CD4-positive, alpha-beta T cell (primary cell): Measurements from ENCODE around the gene NRXN2. TPM values are rescaled to one million over a fixed set of nuclear protein-coding genes. Genes with fewer than 3 reads are reported as not detected.

ENCODE experiments used
- ATAC-seq: fragments of 200-7000 bp; cut with Tn5 transposase; one replicate; pipeline ENCODE4 v1.10.0; 2022; ENCODE audit warnings: mild to moderate bottlenecking; ENCODE audit not compliant: poor library complexity
- CTCF ChIA-PET: fragments of 350-600 bp; sonication (Branson Sonifier 250); formaldehyde crosslinking; loops from one replicate; lab custom pipeline; 2021; ENCODE audit warnings: antibody characterized with exemption, inconsistent platforms; lab: Charles Lee
- POLR2A ChIA-PET: fragments of 350-600 bp; sonication (Branson Sonifier 250); formaldehyde crosslinking; loops from one replicate; lab custom pipeline; 2021; ENCODE audit warnings: antibody characterized with exemption, inconsistent platforms; lab: Charles Lee
- DNase-seq, 14 experiments: peaks; one replicate each; pipeline ENCODE4 v3.0.0-alpha.2; 2013 to 2020; ENCODE audit warnings: mixed read lengths in 2 of 14
- H3K27ac ChIP-seq, 2 donors: one replicate each; pipeline versions ENCODE4 v1.5.1 to v1.7.0; 2013; ENCODE audit warnings: low read length in 2 of 2, low read depth in 1 of 2, mild to moderate bottlenecking in 1 of 2
- H3K27me3 ChIP-seq, 2 experiments: 1 replicate in 1 of 2; 2 replicates in 1 of 2; pipeline versions ENCODE4 v1.6.1 to v1.7.0; 2013; ENCODE audit warnings: low read length in 2 of 2, control low read depth in 1 of 2, mild to moderate bottlenecking in 1 of 2, moderate library complexity in 1 of 2; ENCODE audit not compliant: insufficient read depth in 2 of 2, control insufficient read depth in 1 of 2
- H3K36me3 ChIP-seq: one replicate; pipeline ENCODE4 v1.6.1; 2013; ENCODE audit warnings: low read length, control low read depth; ENCODE audit not compliant: insufficient read depth
- H3K4me1 ChIP-seq: one replicate; pipeline ENCODE4 v1.6.1; 2013; ENCODE audit warnings: low read length, control low read depth; ENCODE audit not compliant: insufficient read depth
- H3K4me3 ChIP-seq: one replicate; pipeline ENCODE4 v1.5.1; 2013; ENCODE audit warnings: mild to moderate bottlenecking, low read length, moderate library complexity
- H3K9me3 ChIP-seq, 2 experiments: 1 replicate in 1 of 2; 2 replicates in 1 of 2; pipeline versions ENCODE4 v1.6.1 to v1.7.0; 2013; ENCODE audit warnings: low read length in 2 of 2, mild to moderate bottlenecking in 2 of 2, control low read depth in 1 of 2, moderate library complexity in 1 of 2; ENCODE audit not compliant: control insufficient read depth in 1 of 2, insufficient read depth in 1 of 2
- H3K27ac Mint-ChIP-seq: one replicate; pipeline ENCODE4 v1.8.0; 2020; ENCODE audit warnings: mixed read lengths
- H3K27me3 Mint-ChIP-seq: one replicate; pipeline ENCODE4 v1.8.0; 2021; ENCODE audit warnings: mixed read lengths
- H3K36me3 Mint-ChIP-seq: one replicate; pipeline ENCODE4 v1.8.0; 2021; ENCODE audit warnings: low read depth, mixed read lengths
- H3K4me1 Mint-ChIP-seq: one replicate; pipeline ENCODE4 v1.8.0; 2021; ENCODE audit warnings: low read depth, mixed read lengths
- H3K4me3 Mint-ChIP-seq: one replicate; pipeline ENCODE4 v1.8.0; 2020; ENCODE audit warnings: mild to moderate bottlenecking, mixed read lengths
- H3K9me3 Mint-ChIP-seq: one replicate; pipeline ENCODE4 v1.8.0; 2020; ENCODE audit warnings: mixed read lengths
- CTCF ChIP-seq: fragments of 200-600 bp; IDR thresholded peaks from one replicate; pipeline ENCODE4 v1.8.0; 2022; ENCODE audit warnings: antibody characterized with exemption, mild to moderate bottlenecking
- intact Hi-C, 2 experiments: fragments of 100-400 bp; cut with DNase I in 1 of 2; cut with micrococcal nuclease in 1 of 2; formaldehyde crosslinking; loops; one replicate each; pipeline versions ENCODE4 v1.15.1 to v1.9.0; 2023 to 2025; cut with DNase I, micrococcal nuclease
- total RNA-seq, 174 experiments: library from RNA in 2 of 174; stranded (reverse) in 2 of 174; gene quantifications; one replicate each; pipeline ENCODE4 v1.2.3 and lab custom pipeline; 2021 to 2026

NRXN2 gene
- total RNA-seq, 2 experiments from 2014 or later, result 0.05 to 0.31 TPM

- Mint-ChIP-seq H3K9me3 (no peaks in the 10 kb centered on the region), H3K4me3 (no peak overlapping the region), H3K36me3 (peaks cover 89% of the 10 kb centered on the region), H3K4me1 (peaks cover 38% of the 10 kb centered on the region), H3K27me3 (no peaks in the 10 kb centered on the region), H3K27ac (peak overlapping the region; percentile 69)
- POLR2A ChIA-PET, result interaction anchor here (1.1 to 2.8 kb wide), 3 partner anchors 8 to 43 kb away, joined by 5 to 16 read pairs (median 6); partner anchors contain the start of genes PYGM, RASGRP2 and SF1
- Histone ChIP-seq H3K27ac (peak overlapping the region in 1 of 2 donors; percentile 41), H3K27me3 (no peaks in the 10 kb centered on the region), H3K4me3 (no peak overlapping the region), H3K36me3 (peaks cover 90% of the 10 kb centered on the region), H3K4me1 (peaks cover 38% of the 10 kb centered on the region), H3K9me3 (no peaks in the 10 kb centered on the region)
- intact Hi-C loops, result no loop called here
- CTCF ChIA-PET, result no interaction called here
- TF ChIP-seq CTCF, result no peak
- no peak for ATAC-seq
- no peak for DNase-seq
Observed at GRCh38 chr11:64735725-64736259, 12.8 kb upstream of the NRXN2 start.

- peaks cover 30% of the 10 kb centered on the region for H3K4me1 ChIP-seq
- peaks cover 90% of the 10 kb centered on the region for H3K36me3 ChIP-seq
- Mint-ChIP-seq H3K9me3 (no peaks in the 10 kb centered on the region), H3K27ac (peak overlapping the region; percentile 5), H3K36me3 (peaks cover 89% of the 10 kb centered on the region), H3K4me3 (no peak overlapping the region), H3K27me3 (no peaks in the 10 kb centered on the region), H3K4me1 (peaks cover 30% of the 10 kb centered on the region)
- ChIA-PET CTCF (no interaction called here), POLR2A (interaction anchor here (1.1 to 2.8 kb wide), 4 partner anchors 9 to 44 kb away, joined by 5 to 16 read pairs (median 6); partner anchors contain the start of genes PYGM, RASGRP2 and SF1)
- ATAC-seq (no peak), DNase-seq (peak in 1 of 14 experiments; percentile 21)
- intact Hi-C loops, result no loop called here
- H3K27ac ChIP-seq, result peak overlapping the region in 1 of 2 donors; percentile 13
- H3K9me3 ChIP-seq, result no peaks in the 10 kb centered on the region
- no peak overlapping the region for H3K4me3 ChIP-seq
- no peaks in the 10 kb centered on the region for H3K27me3 ChIP-seq
- no peak for TF ChIP-seq CTCF
Observed at GRCh38 chr11:64734811-64735724, 12.1 kb upstream of the NRXN2 start.

- ChIA-PET CTCF (no interaction called here), POLR2A (interaction anchor here (2.9 kb wide), 1 partner anchor 13 kb away, joined by 12 read pairs; the partner anchor contains the start of gene RASGRP2)
- Histone ChIP-seq H3K4me1 (peaks cover 18% of the 10 kb centered on the region), H3K27ac (no peak overlapping the region), H3K36me3 (peaks cover 90% of the 10 kb centered on the region), H3K4me3 (no peak overlapping the region), H3K27me3 (no peaks in the 10 kb centered on the region), H3K9me3 (no peaks in the 10 kb centered on the region)
- Mint-ChIP-seq H3K4me3 (no peak overlapping the region), H3K27ac (no peak overlapping the region), H3K36me3 (peaks cover 88% of the 10 kb centered on the region), H3K9me3 (no peaks in the 10 kb centered on the region), H3K27me3 (no peaks in the 10 kb centered on the region), H3K4me1 (peaks cover 16% of the 10 kb centered on the region)
- DNase-seq (no peak), ATAC-seq (no peak)
- intact Hi-C loops, result no loop called here
- no peak for TF ChIP-seq CTCF
Observed at GRCh38 chr11:64731601-64732000, 8.6 kb upstream of the NRXN2 start.
